Mesangial cell (primary cell): ENCODE measurements around the gene MTFR1L. TPM values are rescaled to one million over a fixed set of nuclear protein-coding genes. Genes with fewer than 3 reads are reported as not detected.

ENCODE experiments used
- total RNA-seq: library from RNA; depleted of rRNA; stranded (reverse); fragments of >200 nt; gene quantifications from 2 replicates; pipeline ENCODE4 v1.2.3, GENCODE V29; 2015

Gene MTFR1L
- total RNA-seq: 31.3 and 48.6 TPM in 2 replicates

DNA sequence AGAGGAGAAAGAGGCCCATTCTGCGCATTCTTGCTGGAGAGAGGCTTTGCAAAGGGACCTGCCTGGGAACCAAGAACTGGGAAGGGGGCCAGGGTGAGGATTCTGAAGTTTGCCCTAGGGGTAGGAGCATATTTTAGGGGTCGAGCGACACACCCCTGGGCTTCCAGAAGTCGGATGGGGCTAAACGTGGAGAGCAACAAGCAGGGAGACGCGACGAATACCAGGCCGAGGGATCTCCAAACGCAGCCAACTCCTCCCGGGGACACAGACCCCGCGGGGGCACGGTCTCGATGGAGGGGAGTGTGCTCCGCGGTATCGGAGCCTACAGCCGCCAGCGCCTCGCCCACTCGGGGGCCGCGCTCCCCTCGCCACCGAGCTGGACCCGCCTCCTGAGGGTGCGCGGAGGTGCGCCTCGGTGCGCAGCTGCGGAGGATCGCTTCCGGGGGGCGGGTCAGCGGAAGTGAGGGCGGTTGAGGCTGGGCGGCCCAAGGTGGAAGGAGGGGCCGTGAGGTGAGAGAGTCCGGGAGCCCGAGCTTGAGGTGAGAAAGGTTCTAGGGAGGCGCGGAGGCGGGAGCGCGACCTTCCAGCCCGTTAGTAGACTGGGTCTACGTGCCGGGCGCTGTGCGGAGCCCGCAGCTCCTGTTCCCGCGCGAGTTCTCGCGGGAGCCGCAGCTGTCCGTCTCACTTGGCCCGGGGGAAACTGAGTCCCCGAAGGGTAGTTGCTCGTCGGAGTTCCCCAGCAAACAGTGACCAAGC, at the start of gene MTFR1L:
Gene MTFR1L (plus strand): TSS at position 464 of the 756 bp plus-strand sequence. CDS start 3,151 bp downstream, outside the sequence.

DNA sequence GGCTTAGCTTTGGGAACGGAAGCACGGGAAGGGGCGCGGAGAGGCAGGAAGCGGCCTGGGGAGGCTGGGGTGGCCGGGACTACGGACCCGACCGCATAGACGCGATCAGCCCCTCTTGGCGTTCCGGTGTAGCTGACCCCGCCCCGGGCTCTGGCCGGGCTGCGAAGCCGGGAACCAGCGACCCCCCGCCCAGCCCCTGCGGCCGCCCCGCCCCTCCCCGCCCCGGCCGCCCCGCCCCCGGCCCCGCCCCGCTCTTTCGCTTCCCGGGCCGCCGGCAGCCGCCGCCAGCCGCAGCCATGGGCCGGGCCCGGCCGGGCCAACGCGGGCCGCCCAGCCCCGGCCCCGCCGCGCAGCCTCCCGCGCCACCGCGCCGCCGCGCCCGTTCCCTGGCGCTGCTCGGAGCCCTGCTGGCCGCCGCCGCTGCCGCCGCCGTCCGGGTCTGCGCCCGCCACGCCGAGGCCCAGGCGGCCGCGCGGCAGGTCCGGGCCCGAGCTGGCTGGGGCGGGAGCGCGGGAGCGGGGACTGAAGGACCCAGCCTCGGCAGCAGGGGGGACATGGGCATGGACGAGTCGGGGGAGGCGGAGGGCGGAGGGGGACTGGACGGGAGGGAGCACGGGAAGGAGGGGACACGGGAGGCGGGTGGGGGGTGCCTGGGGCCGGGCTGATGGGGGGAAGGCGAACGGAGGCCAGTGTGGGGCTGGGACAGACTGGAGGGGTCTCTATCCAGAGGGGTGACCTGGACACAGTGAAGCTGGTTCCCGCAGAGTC, 19.6 kb upstream of the MTFR1L start, which contains the start of gene SELENON:
Gene SELENON (plus strand): TSS at position 259 of the 768 bp plus-strand sequence. CDS start 38 bp downstream, at position 297.

GRCh38 chr1:25858906-25859789, 39.4 kb downstream of the MTFR1L start, which contains the start of gene AUNIP:
TSS of gene AUNIP (minus strand) at chr1:25859457. CDS start at chr1:25859357, 100 bp downstream.

DNA sequence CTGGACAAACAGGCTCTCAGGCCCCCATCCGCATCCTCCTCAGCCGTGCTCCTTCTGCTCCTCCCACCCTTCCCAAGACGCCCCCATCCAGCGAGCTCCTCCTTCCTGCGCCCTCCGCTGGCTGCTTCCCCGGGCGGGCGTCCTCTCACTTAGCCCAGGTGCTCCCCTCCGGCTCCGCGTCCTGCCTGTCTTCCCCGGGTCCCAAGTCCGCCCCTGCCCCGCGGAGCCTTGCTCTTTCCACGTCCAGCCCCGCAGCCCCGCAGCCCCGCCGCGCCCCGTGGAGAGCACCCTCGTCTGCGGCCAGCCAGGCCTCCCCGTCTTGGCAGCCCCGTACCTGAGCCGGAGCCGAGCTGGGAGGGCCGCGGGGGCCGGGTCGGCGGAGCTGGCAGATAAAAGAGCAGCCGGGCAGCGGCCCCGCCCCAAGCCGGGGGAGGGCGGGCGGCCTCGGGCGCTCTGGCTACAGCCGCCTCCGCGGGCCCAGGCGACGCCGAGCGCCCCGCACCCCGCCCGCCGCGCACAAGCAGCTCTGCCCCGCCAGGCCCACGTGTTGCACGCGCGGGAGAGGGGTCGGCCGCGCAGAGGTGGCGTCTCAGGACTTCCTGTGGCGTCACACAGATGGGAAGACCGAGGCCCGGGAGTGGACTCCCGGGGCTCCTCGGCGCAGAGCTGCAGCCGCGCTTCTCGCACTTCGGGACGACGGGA, 55.6 kb downstream of the MTFR1L start, which contains the start of gene PAQR7:
Gene PAQR7 (minus strand): TSS at position 555 of the 702 bp plus-strand sequence. CDS start 11,869 bp downstream, outside the sequence.

Other genes starting within 250 kb of the MTFR1L start
- gene MAN1C1, start 203.2 kb upstream of the MTFR1L start, total RNA-seq: 0.49 and 1.6 TPM in 2 replicates
- gene SELENON, start 19.8 kb upstream of the MTFR1L start, total RNA-seq: 50.4 and 82.0 TPM in 2 replicates
- 1.1 and 9.1 TPM in 2 replicates for gene AUNIP, start 39.5 kb downstream of the MTFR1L start, total RNA-seq
- 9.3 and 15.5 TPM in 2 replicates for gene PAQR7, start 55.8 kb downstream of the MTFR1L start, total RNA-seq
- 67.4 and 193 TPM in 2 replicates for gene STMN1, start 86.5 kb downstream of the MTFR1L start, total RNA-seq
- gene PAFAH2, start 178.1 kb downstream of the MTFR1L start, total RNA-seq: 9.4 and 9.6 TPM in 2 replicates
- gene EXTL1, start 201.8 kb downstream of the MTFR1L start, total RNA-seq: 0.65 and 2.3 TPM in 2 replicates
- gene SLC30A2, start 226.2 kb downstream of the MTFR1L start, total RNA-seq: 0.38 TPM in 1 of 2 replicates, not detected in the other
- 0.38 TPM in 1 of 2 replicates, not detected in the other for gene TRIM63, start 247.7 kb downstream of the MTFR1L start, total RNA-seq